ENCODE data around the gene ARID1B.
"Not testable (repeated sequence)": the region's sequence is repeated elsewhere in the genome, so short reads cannot be mapped to it uniquely, and the experiment has no call there.

ARID1B gene

GRCh38 chr6:156978948-156979347, 201.8 kb downstream of the ARID1B start:
- Histone ChIP-seq H2AFZ (ENCODE audit: low read depth, low read length) (no peak overlapping the region), H3K9me3 (ENCODE audit: low read length) (no peaks in the 10 kb centered on the region), H3K4me1 (ENCODE audit: insufficient read depth, low read length) (no peaks in the 10 kb centered on the region), H3K27me3 (ENCODE audit: insufficient read depth, low read length) (no peaks in the 10 kb centered on the region), H3K4me3 (ENCODE audit: low read length) (no peak overlapping the region), H3K36me3 (ENCODE audit: insufficient read depth, low read length) (no peaks in the 10 kb centered on the region)

GRCh38 chr6:156980515-156980914, 203.3 kb downstream of the ARID1B start:
- Histone ChIP-seq H3K9me3 (ENCODE audit: low read length) (no peaks in the 10 kb centered on the region), H3K4me1 (ENCODE audit: insufficient read depth, low read length) (no peaks in the 10 kb centered on the region), H3K27me3 (ENCODE audit: insufficient read depth, low read length) (no peaks in the 10 kb centered on the region), H3K4me3 (ENCODE audit: low read length) (no peak overlapping the region), H3K36me3 (ENCODE audit: insufficient read depth, low read length) (no peaks in the 10 kb centered on the region), H2AFZ (ENCODE audit: low read depth, low read length) (no peak overlapping the region)

- Histone ChIP-seq H2AFZ (ENCODE audit: low read depth, low read length) (no peak overlapping the region), H3K4me3 (ENCODE audit: low read length) (no peak overlapping the region), H3K4me1 (ENCODE audit: insufficient read depth, low read length) (no peaks in the 10 kb centered on the region), H3K36me3 (ENCODE audit: insufficient read depth, low read length) (no peaks in the 10 kb centered on the region), H3K27me3 (ENCODE audit: insufficient read depth, low read length) (no peaks in the 10 kb centered on the region), H3K9me3 (ENCODE audit: low read length) (no peaks in the 10 kb centered on the region)
Observed at GRCh38 chr6:156980948-156981347, 203.8 kb downstream of the ARID1B start.

DNA sequence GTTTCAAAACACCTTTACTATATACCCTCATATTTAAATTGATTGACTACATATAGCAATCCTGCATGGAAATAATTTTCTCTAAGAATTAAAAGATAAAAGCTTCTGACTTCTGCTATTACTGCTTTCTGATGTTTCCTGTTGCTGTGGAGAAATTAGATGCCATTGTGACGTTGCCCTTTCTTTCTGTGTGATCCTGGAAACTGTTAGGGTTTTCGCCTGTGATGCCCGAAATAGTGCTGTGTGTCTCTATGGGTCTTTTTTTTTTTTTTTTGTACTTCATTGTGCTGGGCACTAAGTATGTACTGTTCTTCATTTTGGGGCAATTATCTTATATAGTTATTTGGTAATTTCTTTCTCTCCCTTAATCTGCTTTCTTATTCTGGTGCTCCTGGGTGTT, 205.0 kb downstream of the ARID1B start:
- H3K9me3 ChIP-seq (ENCODE audit: low read length): no peaks in the 10 kb centered on the region
- no peaks in the 10 kb centered on the region for H3K27me3 ChIP-seq (ENCODE audit: insufficient read depth, low read length)

GRCh38 chr6:156982864-156983263, 205.7 kb downstream of the ARID1B start:
- H3K4me1 ChIP-seq (ENCODE audit: insufficient read depth, low read length); H2AFZ ChIP-seq (ENCODE audit: low read depth, low read length); H3K4me3 ChIP-seq (ENCODE audit: low read length); H3K27me3 ChIP-seq (ENCODE audit: insufficient read depth, low read length); H3K36me3 ChIP-seq (ENCODE audit: insufficient read depth, low read length); H3K9me3 ChIP-seq (ENCODE audit: low read length): not testable (repeated sequence)

More for the DNA sequence above, 205.0 kb downstream of the ARID1B start:
- Histone ChIP-seq H2AFZ (ENCODE audit: low read depth, low read length) (no peak overlapping the region), H3K4me3 (ENCODE audit: low read length) (no peak overlapping the region), H3K4me1 (ENCODE audit: insufficient read depth, low read length) (no peaks in the 10 kb centered on the region), H3K36me3 (ENCODE audit: insufficient read depth, low read length) (no peaks in the 10 kb centered on the region)

GRCh38 chr6:156984178-156984738, 207.1 kb downstream of the ARID1B start:
- Histone ChIP-seq H2AFZ (ENCODE audit: low read depth, low read length) (no peak overlapping the region), H3K4me1 (ENCODE audit: insufficient read depth, low read length) (peaks cover 10% of the 10 kb centered on the region), H3K4me3 (ENCODE audit: low read length) (no peak overlapping the region), H3K36me3 (ENCODE audit: insufficient read depth, low read length) (no peaks in the 10 kb centered on the region), H3K27me3 (ENCODE audit: insufficient read depth, low read length) (no peaks in the 10 kb centered on the region), H3K9me3 (ENCODE audit: low read length) (no peaks in the 10 kb centered on the region)

GRCh38 chr6:156985309-156985708, 208.1 kb downstream of the ARID1B start:
- H2AFZ ChIP-seq (ENCODE audit: low read depth, low read length): no peak overlapping the region
- H3K36me3 ChIP-seq (ENCODE audit: insufficient read depth, low read length): no peaks in the 10 kb centered on the region
- H3K4me3 ChIP-seq (ENCODE audit: low read length): no peak overlapping the region
- no peaks in the 10 kb centered on the region for H3K27me3 ChIP-seq (ENCODE audit: insufficient read depth, low read length)
- H3K4me1 ChIP-seq (ENCODE audit: insufficient read depth, low read length): peaks cover 10% of the 10 kb centered on the region
- no peaks in the 10 kb centered on the region for H3K9me3 ChIP-seq (ENCODE audit: low read length)

DNA sequence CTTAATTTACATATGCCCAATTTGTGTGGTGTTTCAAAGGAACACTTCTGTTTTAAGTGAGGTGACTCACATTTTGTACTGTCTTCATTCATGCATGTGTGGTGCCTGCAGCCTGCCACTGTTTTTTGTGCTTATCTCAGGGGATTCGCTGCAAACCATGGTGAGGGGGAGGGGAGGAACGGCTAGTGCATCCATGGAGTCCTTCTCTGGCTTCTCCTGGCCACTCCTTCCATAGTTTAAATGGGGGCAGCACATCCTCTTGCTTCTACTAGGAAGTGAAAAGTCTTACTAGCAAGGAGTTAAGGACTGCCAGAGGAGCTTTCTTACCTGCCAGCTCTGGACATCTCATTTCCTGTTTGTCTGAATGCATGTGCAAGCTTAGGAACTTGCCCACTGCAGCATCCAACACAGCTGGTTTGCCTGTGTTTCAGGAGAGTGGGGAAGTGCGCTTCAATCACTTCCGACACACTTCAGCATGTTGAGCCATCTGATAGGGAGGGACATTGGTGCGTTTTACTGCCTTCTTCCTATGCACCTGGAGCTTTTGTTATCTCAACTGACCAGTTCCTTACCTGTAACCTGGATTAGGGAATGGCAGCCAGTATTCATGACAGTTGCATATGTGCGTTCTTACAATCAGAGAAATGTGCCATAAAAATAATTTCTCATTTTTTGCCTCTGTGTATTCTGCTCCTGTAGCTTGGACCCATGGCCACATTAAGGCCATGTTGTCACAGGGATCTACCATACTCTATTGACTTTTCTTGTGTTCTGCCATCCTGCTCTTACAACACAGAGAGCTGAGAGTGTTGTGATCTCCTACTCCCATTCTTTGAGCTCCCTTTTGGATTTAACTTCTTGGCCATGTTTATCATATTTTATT, 211.3 kb downstream of the ARID1B start:
- Histone ChIP-seq H2AFZ (ENCODE audit: low read depth, low read length) (no peak overlapping the region), H3K36me3 (ENCODE audit: insufficient read depth, low read length) (no peaks in the 10 kb centered on the region), H3K27me3 (ENCODE audit: insufficient read depth, low read length) (no peaks in the 10 kb centered on the region), H3K4me1 (ENCODE audit: insufficient read depth, low read length) (peaks cover 10% of the 10 kb centered on the region), H3K9me3 (ENCODE audit: low read length) (no peaks in the 10 kb centered on the region), H3K4me3 (ENCODE audit: low read length) (no peak overlapping the region)

DNA sequence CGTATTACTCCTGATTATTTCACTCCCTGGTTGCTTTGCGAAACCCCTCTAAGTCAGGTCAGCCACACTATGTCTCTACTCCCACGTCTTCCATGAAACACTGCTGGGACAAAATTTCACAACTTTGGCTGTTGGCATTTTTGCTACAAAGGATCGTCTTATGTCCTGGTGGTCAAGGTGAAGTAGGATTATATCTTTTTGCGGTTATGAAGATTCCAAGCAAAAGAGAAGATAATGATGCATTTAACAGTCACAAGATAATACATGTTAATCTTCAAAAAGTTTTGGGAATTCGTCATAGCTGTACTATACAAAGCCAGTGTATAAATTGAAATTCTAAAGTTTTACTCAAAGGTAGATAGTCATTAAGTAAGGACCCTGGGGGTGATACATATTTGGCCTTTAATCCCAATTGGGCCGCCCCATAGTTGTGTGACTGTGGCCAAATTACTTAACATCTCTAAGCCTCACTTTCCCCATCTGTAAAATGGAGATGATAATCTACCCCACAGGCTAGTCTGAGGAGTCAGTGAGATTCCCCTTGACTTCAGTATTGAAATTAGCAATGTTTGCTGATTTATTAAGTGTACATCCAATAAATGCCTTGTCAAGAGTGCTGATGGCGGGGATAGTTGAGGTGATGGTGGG, 212.1 kb downstream of the ARID1B start:
- H3K4me1 ChIP-seq (ENCODE audit: insufficient read depth, low read length): peaks cover 10% of the 10 kb centered on the region
- H3K36me3 ChIP-seq (ENCODE audit: insufficient read depth, low read length): no peaks in the 10 kb centered on the region
- no peak overlapping the region for H3K4me3 ChIP-seq (ENCODE audit: low read length)
- no peaks in the 10 kb centered on the region for H3K9me3 ChIP-seq (ENCODE audit: low read length)
- H2AFZ ChIP-seq (ENCODE audit: low read depth, low read length): no peak overlapping the region
- H3K27me3 ChIP-seq (ENCODE audit: insufficient read depth, low read length): no peaks in the 10 kb centered on the region

GRCh38 chr6:156992020-156992804, 215.0 kb downstream of the ARID1B start:
- Histone ChIP-seq H2AFZ (ENCODE audit: low read depth, low read length) (no peak overlapping the region), H3K4me1 (ENCODE audit: insufficient read depth, low read length) (peaks cover 10% of the 10 kb centered on the region), H3K4me3 (ENCODE audit: low read length) (no peak overlapping the region)

DNA sequence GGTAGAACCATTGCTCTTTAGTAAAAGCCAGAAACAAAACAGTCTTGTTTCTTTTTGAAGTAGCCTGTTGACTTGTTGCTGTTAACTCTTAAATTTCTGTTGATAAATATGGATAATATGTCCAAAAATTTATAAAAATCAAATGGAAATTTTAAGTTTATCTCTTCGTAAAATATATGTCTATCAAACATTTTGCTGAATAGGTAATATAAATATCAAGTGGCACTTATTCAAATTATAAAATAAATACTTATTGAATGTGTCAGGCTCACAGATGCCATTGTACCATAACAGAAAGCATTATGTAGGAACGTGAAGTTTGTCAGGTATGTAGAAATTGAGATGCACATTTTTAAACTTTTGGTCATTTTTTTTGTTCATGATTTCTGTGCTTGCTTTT, 216.5 kb downstream of the ARID1B start:
- Histone ChIP-seq H3K4me3 (ENCODE audit: low read length) (no peak overlapping the region), H3K9me3 (ENCODE audit: low read length) (no peaks in the 10 kb centered on the region), H2AFZ (ENCODE audit: low read depth, low read length) (no peak overlapping the region), H3K4me1 (ENCODE audit: insufficient read depth, low read length) (peaks cover 3% of the 10 kb centered on the region), H3K27me3 (ENCODE audit: insufficient read depth, low read length) (no peaks in the 10 kb centered on the region), H3K36me3 (ENCODE audit: insufficient read depth, low read length) (no peaks in the 10 kb centered on the region)

More at GRCh38 chr6:156992020-156992804, 215.0 kb downstream of the ARID1B start:
- Histone ChIP-seq H3K36me3 (ENCODE audit: insufficient read depth, low read length) (no peaks in the 10 kb centered on the region), H3K9me3 (ENCODE audit: low read length) (no peaks in the 10 kb centered on the region), H3K27me3 (ENCODE audit: insufficient read depth, low read length) (no peaks in the 10 kb centered on the region)

DNA sequence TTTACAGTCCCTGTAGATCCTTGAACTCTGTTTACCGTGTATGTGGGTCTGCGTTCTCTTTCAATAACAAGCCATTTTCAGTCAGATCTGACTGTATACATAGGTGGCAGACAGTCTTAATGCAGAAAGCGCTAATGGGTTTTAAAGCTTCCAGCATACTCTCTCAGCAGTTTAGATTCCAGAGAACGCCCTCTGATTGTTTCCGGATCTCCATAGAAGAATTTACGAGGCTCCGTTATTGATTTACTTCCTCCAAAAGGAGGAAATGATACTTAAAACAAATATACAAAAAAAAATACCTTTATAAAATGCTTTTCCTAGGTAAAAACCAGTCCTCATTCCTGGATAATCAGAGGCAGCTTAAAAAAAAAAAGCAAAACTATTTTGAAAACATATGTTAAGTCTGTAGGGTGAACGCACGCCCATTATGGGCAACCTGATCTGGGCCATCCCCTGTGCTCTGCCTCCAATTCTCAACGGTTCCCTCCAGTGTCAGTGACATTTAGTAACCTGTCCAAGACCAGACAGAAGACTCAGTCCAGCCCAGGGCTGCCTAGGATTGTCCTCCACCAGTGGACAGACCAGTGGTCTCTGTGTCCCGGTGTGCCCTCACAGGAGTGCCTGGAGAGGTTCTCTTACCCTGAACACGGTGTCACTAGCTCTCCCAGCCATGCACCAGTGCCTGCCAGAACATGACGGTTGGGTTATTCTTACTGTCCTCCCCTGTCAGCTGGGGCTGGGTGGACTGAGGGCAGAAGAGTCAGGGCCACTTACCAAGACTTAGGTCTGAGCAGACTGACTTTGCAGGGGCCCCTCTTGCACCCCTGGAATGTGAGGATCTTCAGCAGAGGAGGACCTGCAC, 217.3 kb downstream of the ARID1B start:
- H3K27me3 ChIP-seq (ENCODE audit: insufficient read depth, low read length): no peaks in the 10 kb centered on the region
- H3K9me3 ChIP-seq (ENCODE audit: low read length): no peaks in the 10 kb centered on the region
- H3K4me3 ChIP-seq (ENCODE audit: low read length): no peak overlapping the region
- H3K4me1 ChIP-seq (ENCODE audit: insufficient read depth, low read length): peaks cover 11% of the 10 kb centered on the region
- no peak overlapping the region for H2AFZ ChIP-seq (ENCODE audit: low read depth, low read length)
- no peaks in the 10 kb centered on the region for H3K36me3 ChIP-seq (ENCODE audit: insufficient read depth, low read length)
